Smooth muscle cell (in vitro differentiated cells): Measurements from ENCODE around the gene BUB3. TPM values are rescaled to one million over a fixed set of nuclear protein-coding genes. Genes with fewer than 3 reads are reported as not detected.

ENCODE experiments used
- DNase-seq: peaks from one replicate; lab custom pipeline; 2025; ENCODE audit not compliant: unreplicated experiment; lab: John Stamatoyannopoulos, UW
- H2AFZ ChIP-seq: fragments of 200-600 bp; sonication (generic); 2 replicates; pipeline ENCODE4 v1.6.0; 2016; ENCODE audit warnings: antibody characterized with exemption, low read depth, mild to moderate bottlenecking
- H3F3A ChIP-seq: fragments of 200-600 bp; sonication (generic); 2 replicates; pipeline ENCODE4 v1.6.0; 2017; ENCODE audit warnings: antibody characterized with exemption, low read depth
- H3K27ac ChIP-seq: fragments of 200-600 bp; sonication (generic); 2 replicates; pipeline ENCODE4 v1.5.1; 2016; ENCODE audit warnings: low read depth, mild to moderate bottlenecking
- H3K27me3 ChIP-seq: fragments of 200-600 bp; sonication (generic); 2 replicates; pipeline ENCODE4 v1.6.1; 2016; ENCODE audit warnings: low read depth, mild to moderate bottlenecking
- H3K36me3 ChIP-seq: fragments of 200-600 bp; sonication (generic); 2 replicates; pipeline ENCODE4 v1.5.1; 2016; ENCODE audit warnings: low read depth
- H3K4me1 ChIP-seq: fragments of 200-600 bp; sonication (generic); 2 replicates; pipeline ENCODE4 v1.5.1; 2016; ENCODE audit warnings: low read depth
- H3K4me2 ChIP-seq: fragments of 200-600 bp; sonication (generic); 2 replicates; pipeline ENCODE4 v1.6.0; 2016; ENCODE audit warnings: mild to moderate bottlenecking
- H3K4me3 ChIP-seq: fragments of 200-600 bp; sonication (generic); 2 replicates; pipeline ENCODE4 v1.5.1; 2016; ENCODE audit warnings: mild to moderate bottlenecking
- H3K79me2 ChIP-seq: fragments of 200-600 bp; sonication (generic); 2 replicates; pipeline ENCODE4 v1.6.0; 2016; ENCODE audit warnings: low read depth, mild to moderate bottlenecking
- H3K9ac ChIP-seq: fragments of 200-600 bp; sonication (generic); 2 replicates; pipeline ENCODE4 v1.6.0; 2016; ENCODE audit warnings: low read depth
- H3K9me3 ChIP-seq: fragments of 200-600 bp; sonication (generic); replicated peaks from 2 replicates; pipeline ENCODE4 v1.5.1; 2016; ENCODE audit warnings: low read depth
- H4K20me1 ChIP-seq: fragments of 200-600 bp; sonication (generic); 2 replicates; pipeline ENCODE4 v1.6.0; 2016; ENCODE audit warnings: low read depth
- WGBS: methylation state at CpG from one replicate; pipeline ENCODE4 v1.1.7; 2016; ENCODE audit warnings: low lambda C conversion rate; 5-methylcytosine and 5-hydroxymethylcytosine counted together
- polyA plus RNA-seq: library from polyadenylated mRNA; unstranded; fragments of >200 nt; fragmentation: Nextera tagmentation; extraction: Ambion mirVana; gene quantifications from 2 replicates; pipeline ENCODE4 v1.2.1, GENCODE V29; 2016
- total RNA-seq: library from RNA; depleted of rRNA; stranded (reverse); fragments of >200 nt; gene quantifications from 2 replicates; pipeline ENCODE4 v1.2.3, GENCODE V29; 2014
- TF ChIP-seq, protein P1 (sequence below): fragments of 200-600 bp; sonication (generic); IDR thresholded peaks from 2 replicates; pipeline ENCODE4 v1.5.1; 2017; ENCODE audit warnings: borderline replicate concordance, mild to moderate bottlenecking, antibody characterized with exemption; ENCODE audit not compliant: insufficient read depth, poor library complexity, severe bottlenecking

Gene BUB3
- total and polyA plus RNA-seq, 2 experiments from 2014 or later: 75.3 to 78.4 TPM

DNA sequence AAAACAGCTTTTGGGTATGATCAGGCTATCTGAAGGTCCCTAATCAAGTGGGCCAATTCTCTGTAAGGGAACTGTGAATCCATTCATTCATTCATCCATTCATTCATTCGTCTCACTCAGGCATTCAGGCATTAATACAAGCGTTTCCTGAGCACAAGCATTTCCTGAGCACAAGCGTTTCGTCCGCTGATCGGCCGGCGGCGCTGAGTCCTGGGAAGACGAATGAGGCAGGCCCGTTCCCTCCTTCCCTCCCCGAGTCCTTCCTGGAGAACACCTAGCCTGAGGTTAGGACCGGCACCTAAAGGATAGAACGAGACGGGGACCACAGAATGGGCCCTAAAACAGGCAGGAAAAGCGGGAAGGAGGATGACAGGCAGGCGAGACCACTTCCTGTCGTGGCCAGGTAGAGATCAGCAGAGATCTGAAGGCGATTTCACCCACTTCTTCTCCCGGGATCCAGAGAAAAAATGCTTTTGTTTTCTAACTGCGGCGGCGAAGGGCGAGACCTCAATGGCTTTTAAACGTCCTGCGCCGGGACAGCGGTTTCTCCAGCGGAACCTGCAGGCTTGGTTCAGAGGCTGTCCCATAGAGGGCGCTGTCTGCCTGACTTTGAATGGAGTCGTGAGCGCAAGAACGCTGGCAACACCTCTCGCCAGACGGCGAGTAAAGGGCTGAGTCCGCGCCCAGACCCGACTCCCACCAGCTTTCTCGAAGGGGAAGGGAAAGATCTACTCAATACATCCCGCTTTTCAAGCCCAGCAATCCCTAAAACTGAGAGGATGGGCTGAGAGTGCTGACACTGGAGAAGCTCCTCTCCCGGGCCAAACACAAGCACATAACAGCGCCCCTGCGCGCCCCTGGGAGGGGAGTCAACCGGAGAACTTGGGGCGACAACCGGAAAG is 21.4 kb upstream of the BUB3 start:
- Histone ChIP-seq H3K79me2 (no peaks in the 10 kb centered on the region), H3K9ac (no peak overlapping the region), H3K9me3 (no peaks in the 10 kb centered on the region), H3K4me2 (peak overlapping the region; percentile 84), H3K4me3 (peak overlapping the region; percentile 45), H3K4me1 (peaks cover 29% of the 10 kb centered on the region), H2AFZ (peak overlapping the region; percentile 77), H3K27me3 (peaks cover 100% of the 10 kb centered on the region), H3K27ac (no peak overlapping the region), H3K36me3 (no peaks in the 10 kb centered on the region), H3F3A (no peaks in the 10 kb centered on the region), H4K20me1 (no peaks in the 10 kb centered on the region)
- DNase-seq: peak; percentile 40
- TF ChIP-seq, protein P1, sequence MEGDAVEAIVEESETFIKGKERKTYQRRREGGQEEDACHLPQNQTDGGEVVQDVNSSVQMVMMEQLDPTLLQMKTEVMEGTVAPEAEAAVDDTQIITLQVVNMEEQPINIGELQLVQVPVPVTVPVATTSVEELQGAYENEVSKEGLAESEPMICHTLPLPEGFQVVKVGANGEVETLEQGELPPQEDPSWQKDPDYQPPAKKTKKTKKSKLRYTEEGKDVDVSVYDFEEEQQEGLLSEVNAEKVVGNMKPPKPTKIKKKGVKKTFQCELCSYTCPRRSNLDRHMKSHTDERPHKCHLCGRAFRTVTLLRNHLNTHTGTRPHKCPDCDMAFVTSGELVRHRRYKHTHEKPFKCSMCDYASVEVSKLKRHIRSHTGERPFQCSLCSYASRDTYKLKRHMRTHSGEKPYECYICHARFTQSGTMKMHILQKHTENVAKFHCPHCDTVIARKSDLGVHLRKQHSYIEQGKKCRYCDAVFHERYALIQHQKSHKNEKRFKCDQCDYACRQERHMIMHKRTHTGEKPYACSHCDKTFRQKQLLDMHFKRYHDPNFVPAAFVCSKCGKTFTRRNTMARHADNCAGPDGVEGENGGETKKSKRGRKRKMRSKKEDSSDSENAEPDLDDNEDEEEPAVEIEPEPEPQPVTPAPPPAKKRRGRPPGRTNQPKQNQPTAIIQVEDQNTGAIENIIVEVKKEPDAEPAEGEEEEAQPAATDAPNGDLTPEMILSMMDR: peak; percentile 91
- WGBS: 2% methylated on average over 48 of the region's 48 CpGs

DNA sequence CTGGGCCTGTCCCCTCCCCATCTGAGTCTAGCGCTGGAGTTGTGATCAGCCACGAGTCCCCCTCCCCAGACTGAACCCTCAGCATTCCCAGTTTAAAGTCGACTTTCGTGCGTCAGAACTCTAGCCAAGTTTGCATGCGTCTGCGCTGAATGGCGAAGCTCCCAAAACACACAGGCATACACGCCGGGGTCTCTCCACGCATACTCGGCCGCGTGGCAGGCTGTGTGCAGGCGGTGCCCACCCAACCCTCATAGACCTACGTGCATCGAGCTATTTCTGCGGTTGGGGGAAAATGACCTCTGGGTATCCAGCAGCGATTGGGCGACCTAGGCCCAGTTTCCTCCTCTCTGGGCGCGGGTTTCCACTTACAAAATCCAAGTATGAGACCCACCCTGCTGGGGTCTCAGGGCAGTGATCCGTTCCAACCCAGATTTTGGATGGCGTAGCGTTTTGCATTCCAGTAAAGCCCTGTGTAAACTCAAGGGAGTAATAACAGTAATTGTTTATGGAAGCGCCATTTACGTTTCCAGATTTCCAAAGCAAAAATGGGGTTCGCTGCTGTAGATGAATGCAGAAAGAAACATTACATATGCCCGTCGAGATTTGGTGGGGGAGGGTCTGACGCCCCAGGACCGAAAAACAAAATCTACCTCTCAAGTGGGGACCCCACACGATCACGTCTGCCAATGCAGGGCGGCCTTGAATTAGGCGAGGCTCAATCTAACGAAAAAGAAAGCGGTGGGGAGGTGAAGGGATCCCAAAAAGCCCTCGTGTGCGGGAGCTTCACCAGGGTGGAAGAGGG is 20.5 kb upstream of the BUB3 start:
- DNase-seq: no peak
- H3K4me2 ChIP-seq: peak overlapping the region; percentile 84
- H3K9ac ChIP-seq: no peak overlapping the region
- no peaks in the 10 kb centered on the region for H3F3A ChIP-seq
- H3K27ac ChIP-seq: no peak overlapping the region
- H3K79me2 ChIP-seq: no peaks in the 10 kb centered on the region
- 4% methylated on average over 40 of the region's 40 CpGs for WGBS
- TF ChIP-seq, protein P1: no peak
- no peak overlapping the region for H2AFZ ChIP-seq
- H3K9me3 ChIP-seq: no peaks in the 10 kb centered on the region
- H3K4me3 ChIP-seq: peak overlapping the region; percentile 45
- peaks cover 30% of the 10 kb centered on the region for H3K4me1 ChIP-seq
- no peaks in the 10 kb centered on the region for H4K20me1 ChIP-seq
- peaks cover 100% of the 10 kb centered on the region for H3K27me3 ChIP-seq
- H3K36me3 ChIP-seq: no peaks in the 10 kb centered on the region

- TF ChIP-seq, protein P1: no peak
- no peak overlapping the region for H3K27ac ChIP-seq
- H3K4me2 ChIP-seq: peak overlapping the region; percentile 81
- no peak overlapping the region for H3K9ac ChIP-seq
- no peaks in the 10 kb centered on the region for H4K20me1 ChIP-seq
- H3K4me3 ChIP-seq: no peak overlapping the region
- H2AFZ ChIP-seq: no peak overlapping the region
- no peaks in the 10 kb centered on the region for H3K9me3 ChIP-seq
- H3K79me2 ChIP-seq: no peaks in the 10 kb centered on the region
- peaks cover 37% of the 10 kb centered on the region for H3K4me1 ChIP-seq
- DNase-seq: no peak
- no peaks in the 10 kb centered on the region for H3F3A ChIP-seq
- 5% methylated on average over 42 of the region's 42 CpGs for WGBS
- H3K27me3 ChIP-seq: peaks cover 100% of the 10 kb centered on the region
- H3K36me3 ChIP-seq: no peaks in the 10 kb centered on the region
Measured at GRCh38 chr10:123134343-123134914, 19.8 kb upstream of the BUB3 start.
